ENCODE measurements around the gene ZMYM5.

- TF ChIP-seq CTCF (IDR thresholded peaks at IDR 0.05) (no peak), POLR2A (IDR thresholded peaks at IDR 0.05) (no peak)
Observed at GRCh38 chr13:19834704-19835103, 28.7 kb downstream of the ZMYM5 start.

Data from uterus (tissue), 2 donors.